Fibroblast of villous mesenchyme (primary cell): ENCODE measurements around the gene TTYH1. TPM values are rescaled to one million over a fixed set of nuclear protein-coding genes. Genes with fewer than 3 reads are reported as not detected.

Experiments used
- DNase-seq: peaks from one replicate; pipeline ENCODE4 v3.0.0-alpha.2; 2010; ENCODE audit warnings: low read depth
- H3K4me3 ChIP-seq: 2 replicates; pipeline ENCODE4 v1.5.1; 2011; ENCODE audit warnings: low read depth, mild to moderate bottlenecking, low read length
- CTCF ChIP-seq: IDR thresholded peaks from 2 replicates; pipeline ENCODE4 v1.5.1; 2012; ENCODE audit warnings: low read depth, mild to moderate bottlenecking, low read length; ENCODE audit not compliant: insufficient read depth
- total RNA-seq: library from RNA; depleted of rRNA; stranded (reverse); fragments of >200 nt; gene quantifications from 2 replicates; pipeline ENCODE4 v1.2.3, GENCODE V29; 2012

Gene TTYH1
- total RNA-seq, 1 donor, result not detected

- no peak for DNase-seq
- H3K4me3 ChIP-seq, result no peak overlapping the region
- no peak for TF ChIP-seq CTCF
Observed at GRCh38 chr19:54400913-54401312, 14.4 kb upstream of the TTYH1 start.

- no peak for DNase-seq
- TF ChIP-seq CTCF, result no peak
- no peak overlapping the region for H3K4me3 ChIP-seq
Observed at GRCh38 chr19:54403054-54403453, 12.2 kb upstream of the TTYH1 start.

GRCh38 chr19:54405628-54406027 is 9.6 kb upstream of the TTYH1 start:
- TF ChIP-seq CTCF, result no peak
- H3K4me3 ChIP-seq, result no peak overlapping the region

DNA sequence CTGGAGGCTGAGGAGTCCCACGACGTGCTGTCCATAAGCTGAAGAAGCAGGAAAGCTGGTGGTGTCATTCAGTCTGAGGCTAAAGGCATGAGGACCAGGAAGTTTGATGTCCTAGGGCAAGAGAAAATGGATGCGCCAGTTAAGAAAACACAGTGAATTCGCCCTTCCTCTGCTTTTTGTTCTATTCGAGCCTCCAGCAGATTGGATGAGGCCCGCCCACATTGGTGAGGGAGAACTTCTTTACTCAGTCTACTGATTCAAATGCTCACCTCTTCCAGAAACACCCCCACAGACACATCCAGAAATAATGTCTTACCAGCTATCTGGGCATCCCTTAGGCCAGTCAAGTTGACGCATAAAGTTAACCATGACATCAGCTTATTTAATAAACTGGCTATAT is 7.5 kb upstream of the TTYH1 start:
- no peak for TF ChIP-seq CTCF
- DNase-seq, result no peak
- no peak overlapping the region for H3K4me3 ChIP-seq

More at GRCh38 chr19:54405628-54406027, 9.6 kb upstream of the TTYH1 start:
- no peak for DNase-seq

- H3K4me3 ChIP-seq, result no peak overlapping the region
- no peak for DNase-seq
- no peak for TF ChIP-seq CTCF
Observed at GRCh38 chr19:54408456-54409026, 6.7 kb upstream of the TTYH1 start.

GRCh38 chr19:54411033-54411432 is 4.2 kb upstream of the TTYH1 start:
- no peak for DNase-seq
- no peak for TF ChIP-seq CTCF
- H3K4me3 ChIP-seq, result no peak overlapping the region

GRCh38 chr19:54412877-54413276 is 2.4 kb upstream of the TTYH1 start:
- no peak overlapping the region for H3K4me3 ChIP-seq
- no peak for TF ChIP-seq CTCF
- DNase-seq, result no peak
